22Rv1 (cell line): Measurements from ENCODE around the gene MET.
"Not testable (repeated sequence)": the region's sequence is repeated elsewhere in the genome, so short reads cannot be mapped to it uniquely, and the experiment has no call there.

Experiments used
- ZFX ChIP-seq: fragments of 450-650 bp; IDR thresholded peaks from 2 replicates; pipeline ENCODE4 v1.6.1; 2017; ENCODE audit warnings: antibody characterized with exemption, borderline replicate concordance
- TF ChIP-seq, protein P1 (sequence below): fragments of 450-650 bp; IDR thresholded peaks from 2 replicates; pipeline ENCODE4 v1.5.1; 2017; ENCODE audit warnings: mild to moderate bottlenecking

DNA sequence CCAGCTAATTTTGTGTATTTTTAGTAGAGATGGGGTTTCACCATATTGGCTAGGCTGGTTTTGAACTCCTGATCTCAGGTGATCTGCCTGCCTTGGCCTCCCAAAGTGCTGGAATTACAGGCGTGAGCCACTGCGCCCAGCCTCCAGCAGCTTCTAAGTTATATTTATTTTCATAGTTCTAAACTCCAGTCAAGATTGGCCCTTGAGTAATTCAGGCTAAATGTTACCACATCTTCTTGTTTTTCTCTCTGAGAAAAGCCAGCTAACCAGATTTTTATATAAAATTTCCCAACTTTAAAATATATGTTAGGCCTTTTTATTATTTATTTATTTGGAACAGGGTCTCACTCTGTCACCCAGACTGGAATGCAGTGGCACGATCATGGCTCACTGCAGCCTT lies 141.4 kb downstream of the MET start:
- TF ChIP-seq, protein P1, sequence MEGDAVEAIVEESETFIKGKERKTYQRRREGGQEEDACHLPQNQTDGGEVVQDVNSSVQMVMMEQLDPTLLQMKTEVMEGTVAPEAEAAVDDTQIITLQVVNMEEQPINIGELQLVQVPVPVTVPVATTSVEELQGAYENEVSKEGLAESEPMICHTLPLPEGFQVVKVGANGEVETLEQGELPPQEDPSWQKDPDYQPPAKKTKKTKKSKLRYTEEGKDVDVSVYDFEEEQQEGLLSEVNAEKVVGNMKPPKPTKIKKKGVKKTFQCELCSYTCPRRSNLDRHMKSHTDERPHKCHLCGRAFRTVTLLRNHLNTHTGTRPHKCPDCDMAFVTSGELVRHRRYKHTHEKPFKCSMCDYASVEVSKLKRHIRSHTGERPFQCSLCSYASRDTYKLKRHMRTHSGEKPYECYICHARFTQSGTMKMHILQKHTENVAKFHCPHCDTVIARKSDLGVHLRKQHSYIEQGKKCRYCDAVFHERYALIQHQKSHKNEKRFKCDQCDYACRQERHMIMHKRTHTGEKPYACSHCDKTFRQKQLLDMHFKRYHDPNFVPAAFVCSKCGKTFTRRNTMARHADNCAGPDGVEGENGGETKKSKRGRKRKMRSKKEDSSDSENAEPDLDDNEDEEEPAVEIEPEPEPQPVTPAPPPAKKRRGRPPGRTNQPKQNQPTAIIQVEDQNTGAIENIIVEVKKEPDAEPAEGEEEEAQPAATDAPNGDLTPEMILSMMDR = not testable (repeated sequence)
- not testable (repeated sequence) for TF ChIP-seq ZFX
